ENCODE measurements around the gene STBD1. TPM values are rescaled to one million over a fixed set of nuclear protein-coding genes. Genes with fewer than 3 reads are reported as not detected.

STBD1 gene
- total RNA-seq, 4 donors from 2014 or later, result 2.3 to 11.1 (median 6.7) TPM

GRCh38 chr4:76308548-76308947 is 2.0 kb downstream of the STBD1 start:
- 53 to 58% methylated on average over 6 of the region's 6 CpGs for WGBS, 2 donors
- no peak for TF ChIP-seq CTCF (IDR thresholded peaks at IDR 0.05)
- TF ChIP-seq EP300 (IDR thresholded peaks at IDR 0.05), result no peak
- TF ChIP-seq POLR2A (IDR thresholded peaks at IDR 0.05), result no peak
- Histone ChIP-seq H3K9me3 (no peaks in the 10 kb centered on the region), H3K27me3 (no peaks in the 10 kb centered on the region), H3K36me3 (peaks cover 0 to 16% (median 0%) of the 10 kb centered on the region in 3 donors), H3K4me1 (peaks cover 0 to 21% (median 5%) of the 10 kb centered on the region in 4 donors), H3K27ac (no peak overlapping the region), H3K4me3 (no peak overlapping the region)
- DNase-seq (ENCODE audit: low spot score in 2 of 2), result no peak

DNA sequence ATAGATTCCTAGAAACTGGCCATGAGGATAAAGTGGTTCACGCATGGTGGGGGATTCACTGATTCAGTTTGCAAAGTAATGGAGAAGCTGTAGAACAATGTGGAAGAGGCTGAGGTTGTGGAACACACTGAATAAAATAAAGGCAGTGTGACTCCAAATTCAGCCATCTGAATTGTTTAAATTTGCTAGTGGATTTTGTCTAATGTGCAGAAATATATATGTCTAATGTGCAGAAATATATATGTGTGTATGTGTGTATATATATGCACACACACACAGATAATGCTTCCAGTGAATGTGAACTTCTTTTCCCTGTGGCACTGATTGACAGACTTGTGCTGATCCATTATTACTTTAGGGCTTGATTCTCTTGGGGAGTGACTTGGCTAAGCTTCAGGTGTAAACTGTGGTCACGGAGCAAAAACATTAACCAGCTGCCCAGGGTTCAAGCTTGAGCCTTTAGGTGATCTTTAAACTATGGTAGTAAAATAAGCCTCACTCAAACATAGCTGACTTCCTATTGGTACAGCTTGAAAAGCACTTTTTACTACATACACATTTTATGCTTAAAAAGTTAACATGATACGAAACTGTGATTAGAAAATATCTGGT is 3.5 kb downstream of the STBD1 start:
- Histone ChIP-seq H3K4me3 (no peak overlapping the region), H3K9me3 (no peaks in the 10 kb centered on the region), H3K36me3 (peaks cover 0 to 16% (median 0%) of the 10 kb centered on the region in 3 donors), H3K27me3 (no peaks in the 10 kb centered on the region), H3K4me1 (peaks cover 0 to 21% (median 5%) of the 10 kb centered on the region in 4 donors), H3K27ac (no peak overlapping the region)
- TF ChIP-seq CTCF (IDR thresholded peaks at IDR 0.05) (no peak), POLR2A (IDR thresholded peaks at IDR 0.05) (no peak), EP300 (IDR thresholded peaks at IDR 0.05) (no peak)
- DNase-seq (ENCODE audit: low spot score in 2 of 2), result no peak
- WGBS, 2 donors, result 82 to 86% methylated on average over 3 of the region's 3 CpGs

GRCh38 chr4:76310683-76311082 is 4.2 kb downstream of the STBD1 start:
- no peak for TF ChIP-seq EP300 (IDR thresholded peaks at IDR 0.05)
- TF ChIP-seq POLR2A (IDR thresholded peaks at IDR 0.05), result no peak
- TF ChIP-seq CTCF (IDR thresholded peaks at IDR 0.05), result no peak

DNA sequence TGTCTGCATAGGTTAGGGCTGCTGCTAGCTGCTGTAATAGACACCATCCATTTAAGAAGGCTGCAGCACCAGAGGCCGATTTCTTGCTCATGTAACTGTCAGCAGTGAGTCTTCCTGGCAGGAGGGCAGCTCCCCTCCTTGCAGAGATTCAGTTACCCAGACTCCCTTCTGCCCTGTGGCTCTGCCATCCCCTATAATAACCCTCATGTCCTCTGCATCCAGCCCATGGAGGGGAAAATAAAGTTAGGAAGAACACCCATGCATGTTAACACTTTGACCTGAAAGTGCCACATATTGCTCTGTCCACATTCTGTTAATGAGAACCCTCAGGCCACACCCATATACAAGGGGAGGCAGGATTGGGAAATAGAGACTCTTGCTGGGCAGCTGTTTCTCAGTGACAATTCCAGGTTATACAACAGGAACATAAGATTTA is 5.4 kb downstream of the STBD1 start:
- no peak overlapping the region for H3K4me3 ChIP-seq
- H3K27ac ChIP-seq, result no peak overlapping the region
- peaks cover 0 to 14% (median 0%) of the 10 kb centered on the region in 4 donors for H3K9me3 ChIP-seq
- H3K27me3 ChIP-seq, result no peaks in the 10 kb centered on the region
- no peak for DNase-seq (ENCODE audit: low spot score in 2 of 2)
- H3K36me3 ChIP-seq, result peaks cover 0 to 16% (median 0%) of the 10 kb centered on the region in 3 donors
- TF ChIP-seq CTCF (IDR thresholded peaks at IDR 0.05) (no peak), POLR2A (IDR thresholded peaks at IDR 0.05) (no peak), EP300 (IDR thresholded peaks at IDR 0.05) (no peak)
- peaks cover 0 to 12% (median 0%) of the 10 kb centered on the region in 4 donors for H3K4me1 ChIP-seq
- WGBS, 2 donors, result 40 to 50% methylated on average over 1 of the region's 1 CpG

More at GRCh38 chr4:76310683-76311082, 4.2 kb downstream of the STBD1 start:
- H3K9me3 ChIP-seq, result peaks cover 0 to 4% (median 0%) of the 10 kb centered on the region in 4 donors
- H3K4me1 ChIP-seq, result peaks cover 0 to 14% (median under 1%) of the 10 kb centered on the region in 4 donors
- no peaks in the 10 kb centered on the region for H3K27me3 ChIP-seq
- no peak overlapping the region for H3K4me3 ChIP-seq
- peaks cover 0 to 16% (median 0%) of the 10 kb centered on the region in 3 donors for H3K36me3 ChIP-seq
- no peak overlapping the region for H3K27ac ChIP-seq
- 74 to 79% methylated on average over 4 of the region's 4 CpGs for WGBS, 2 donors
- DNase-seq (ENCODE audit: low spot score in 2 of 2), result no peak

GRCh38 chr4:76312457-76312856 is 5.9 kb downstream of the STBD1 start:
- WGBS, 2 donors, result 63 to 65% methylated on average over 1 of the region's 1 CpG
- TF ChIP-seq CTCF (IDR thresholded peaks at IDR 0.05) (no peak), POLR2A (IDR thresholded peaks at IDR 0.05) (no peak), EP300 (IDR thresholded peaks at IDR 0.05) (no peak)
- no peak overlapping the region for H3K27ac ChIP-seq

More at GRCh38 chr4:76312457-76312856, 5.9 kb downstream of the STBD1 start:
- DNase-seq (ENCODE audit: low spot score in 2 of 2), result no peak
- Histone ChIP-seq H3K9me3 (peaks cover 0 to 14% (median 0%) of the 10 kb centered on the region in 4 donors), H3K27me3 (no peaks in the 10 kb centered on the region), H3K4me1 (peaks cover 0 to 7% (median 0%) of the 10 kb centered on the region in 4 donors), H3K36me3 (peaks cover 0 to 16% (median 0%) of the 10 kb centered on the region in 3 donors), H3K4me3 (no peak overlapping the region)

Data from tibial nerve (tissue), 4 donors.